Stimulated activated naive CD4-positive, alpha-beta T cell treated with Interleukin-2 at 50 U/mL for 16 hours (primary cell): Measurements from ENCODE around the gene IGSF3.

Source experiments
- DNase-seq: peaks from one replicate; lab custom pipeline; 2025; lab: John Stamatoyannopoulos, UW

Gene IGSF3

DNA sequence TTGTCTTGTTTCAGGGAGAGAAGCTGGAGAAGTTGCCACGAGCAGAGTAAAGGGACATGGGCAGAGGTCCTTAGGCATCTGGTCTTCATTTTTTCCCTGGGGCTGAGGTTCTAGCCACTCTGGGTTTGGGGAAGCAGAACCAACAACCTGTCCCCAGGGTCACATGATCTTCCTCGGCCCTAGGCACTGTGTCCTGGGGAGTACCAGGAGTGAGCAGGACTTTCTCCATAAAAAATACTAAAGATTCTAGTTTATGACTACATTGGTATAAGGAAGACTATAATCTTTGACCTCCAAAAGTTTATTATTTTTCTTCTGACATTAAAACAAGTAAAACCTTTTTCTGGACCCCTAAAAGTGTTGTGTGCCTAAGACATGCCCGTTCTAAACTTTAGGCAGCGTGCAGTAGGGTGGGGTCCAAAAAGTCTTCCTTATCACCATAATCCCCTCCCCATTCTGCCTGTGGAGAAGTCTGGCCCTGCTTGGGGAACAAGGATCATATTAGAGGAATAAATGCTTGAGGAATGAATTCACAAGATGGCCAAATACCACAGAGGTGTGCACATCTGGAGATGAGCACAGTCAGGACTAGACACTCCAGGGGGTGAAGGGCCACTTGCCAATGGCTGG lies 19.3 kb upstream of the IGSF3 start:
- DNase-seq = no peak

DNA sequence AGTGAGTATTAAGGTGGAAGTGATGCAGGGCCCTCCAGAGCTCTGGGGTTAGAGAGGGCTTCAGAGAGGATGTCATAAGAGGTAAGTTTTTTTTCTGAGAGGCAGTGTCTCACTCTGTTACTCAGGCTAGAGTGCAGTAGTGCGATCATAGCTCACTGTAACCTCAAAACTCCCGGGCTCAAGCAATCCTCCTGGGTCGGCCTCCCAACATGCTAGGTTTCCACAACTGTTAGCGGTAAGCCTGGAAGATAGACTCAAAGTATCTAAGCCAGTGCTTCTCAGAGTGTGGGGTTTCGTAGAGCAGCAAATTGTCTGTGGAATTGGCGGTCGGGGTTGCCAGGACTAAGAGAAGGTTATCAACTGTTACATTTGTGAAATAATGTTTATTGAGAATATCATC lies 18.6 kb upstream of the IGSF3 start:
- no peak for DNase-seq

DNA sequence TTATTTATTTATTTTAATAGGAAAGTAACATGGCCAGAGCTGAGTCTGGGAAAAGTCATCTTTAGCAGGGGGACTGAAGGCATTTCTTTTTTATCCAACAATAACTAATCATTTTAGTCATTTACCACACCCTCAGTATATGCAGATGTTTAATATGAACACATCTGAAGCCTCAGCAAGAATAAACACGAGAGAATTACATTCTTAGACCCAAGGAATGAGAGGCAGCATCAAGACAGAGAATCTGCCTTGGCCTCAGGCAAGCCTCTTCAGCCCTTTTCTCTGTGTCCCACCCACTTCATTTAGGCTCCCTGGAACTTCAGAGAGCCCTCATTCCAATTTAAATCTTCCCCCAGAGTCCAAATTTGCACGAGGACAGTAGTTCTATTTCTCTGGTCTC lies 17.0 kb upstream of the IGSF3 start:
- no peak for DNase-seq

DNA sequence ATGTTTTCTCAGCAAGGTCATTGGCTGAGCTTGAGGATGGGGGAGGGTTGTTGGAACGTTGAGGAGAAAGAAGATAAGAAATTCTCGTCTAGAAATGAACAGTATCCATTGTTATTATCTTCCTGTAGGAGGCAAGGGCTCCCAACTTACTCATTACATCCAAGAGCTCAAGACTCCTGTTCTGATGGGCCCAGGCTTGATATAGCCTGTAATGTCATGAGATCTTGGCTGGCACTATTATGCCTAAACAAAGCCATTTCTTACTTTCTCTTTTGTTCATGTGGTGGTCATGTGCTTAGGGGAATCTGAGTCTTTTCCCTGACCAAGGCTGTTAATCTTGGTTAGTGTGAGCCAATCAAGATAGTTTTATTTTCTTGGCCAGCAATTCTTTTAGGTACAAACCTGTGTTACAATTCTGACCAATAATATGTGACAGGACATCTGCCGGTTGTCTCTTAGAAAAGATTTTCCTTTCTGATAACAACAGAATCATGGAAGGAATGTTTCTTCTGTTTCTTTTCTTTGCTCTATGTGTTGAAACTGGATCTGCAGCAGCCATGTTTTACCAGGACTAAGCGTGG lies 15.2 kb upstream of the IGSF3 start:
- DNase-seq = no peak

DNA sequence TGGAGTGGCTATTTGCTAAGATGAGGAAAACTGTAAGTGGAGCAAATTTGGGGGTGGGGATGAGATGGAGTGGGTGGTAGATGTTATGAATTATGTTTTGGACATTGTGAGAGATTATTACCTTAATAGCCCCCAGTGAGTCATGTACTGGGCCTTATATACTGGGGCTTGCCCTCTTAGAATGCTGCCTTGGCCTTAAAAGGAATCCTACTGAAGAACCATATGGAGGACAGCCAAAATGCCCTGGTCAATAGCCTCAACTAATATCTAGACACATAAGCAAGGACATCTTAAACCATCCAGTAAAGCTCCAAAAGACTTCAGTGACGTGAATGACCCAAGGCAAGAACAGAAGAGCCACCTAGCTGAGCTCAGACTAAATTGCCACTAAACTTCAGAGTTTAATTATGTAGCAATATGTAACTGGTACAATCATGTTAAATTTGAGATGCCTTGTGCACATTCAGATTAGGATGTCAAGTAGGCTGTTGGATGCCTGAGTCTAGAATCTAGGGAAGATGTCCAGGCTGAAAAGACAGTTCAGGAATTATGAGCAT lies 13.9 kb upstream of the IGSF3 start:
- no peak for DNase-seq

DNA sequence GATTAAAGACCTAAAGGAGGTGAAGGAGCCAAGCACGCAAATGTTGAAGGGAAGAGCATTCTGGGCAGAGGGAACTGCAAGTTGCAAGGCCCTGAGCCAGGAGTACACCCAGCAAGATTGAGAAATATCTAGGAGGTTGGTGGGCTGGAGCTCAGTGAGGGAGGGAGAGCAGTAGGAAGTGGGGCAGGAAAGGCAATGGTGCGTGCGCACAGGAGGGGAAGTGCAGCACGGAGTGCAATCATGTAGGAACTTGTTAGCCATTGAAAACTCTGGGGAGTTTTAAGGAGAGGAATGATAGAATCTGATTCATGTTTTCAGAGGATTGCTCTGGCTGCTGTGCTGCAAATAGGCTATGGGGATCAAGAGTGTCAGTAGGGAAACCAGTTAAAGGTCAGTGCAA lies 13.2 kb upstream of the IGSF3 start:
- DNase-seq = no peak

DNA sequence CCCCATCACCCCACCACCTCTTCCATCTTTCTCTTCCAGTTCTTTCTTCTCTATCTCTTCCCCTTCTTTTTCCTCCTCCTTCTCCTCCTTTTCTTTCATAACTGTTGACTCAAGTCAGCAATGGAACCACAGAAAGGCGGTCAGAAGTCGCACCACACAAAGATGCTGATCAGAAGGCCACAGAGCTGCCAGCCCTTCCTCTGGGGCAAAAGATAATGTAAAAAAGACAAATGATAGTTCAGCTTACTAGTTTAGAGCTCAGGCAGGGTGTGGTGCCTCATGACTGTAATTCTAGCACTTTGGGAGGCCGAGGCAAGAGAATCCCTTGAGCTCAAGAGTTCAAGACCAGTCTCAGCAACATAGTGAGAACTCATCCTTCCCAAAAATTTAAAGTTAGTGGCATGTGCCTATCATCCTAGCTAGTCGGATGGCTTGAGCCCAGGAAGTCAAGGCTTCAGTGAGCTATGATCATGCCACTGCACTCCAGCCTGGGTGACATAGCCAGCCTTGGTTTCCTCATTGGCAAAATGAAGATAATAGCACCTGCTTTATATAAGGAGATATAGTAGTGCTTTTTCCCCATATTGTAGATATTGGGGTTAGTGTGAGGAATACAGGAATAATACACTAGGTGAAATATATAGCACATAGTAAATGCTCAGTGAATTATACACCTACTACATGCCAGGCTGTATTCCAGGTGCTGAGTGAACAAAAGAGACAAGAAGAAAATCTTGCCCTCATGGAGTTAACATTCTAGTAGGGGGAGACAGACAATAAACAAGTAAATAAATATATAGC lies 12.5 kb upstream of the IGSF3 start:
- DNase-seq = no peak

DNA sequence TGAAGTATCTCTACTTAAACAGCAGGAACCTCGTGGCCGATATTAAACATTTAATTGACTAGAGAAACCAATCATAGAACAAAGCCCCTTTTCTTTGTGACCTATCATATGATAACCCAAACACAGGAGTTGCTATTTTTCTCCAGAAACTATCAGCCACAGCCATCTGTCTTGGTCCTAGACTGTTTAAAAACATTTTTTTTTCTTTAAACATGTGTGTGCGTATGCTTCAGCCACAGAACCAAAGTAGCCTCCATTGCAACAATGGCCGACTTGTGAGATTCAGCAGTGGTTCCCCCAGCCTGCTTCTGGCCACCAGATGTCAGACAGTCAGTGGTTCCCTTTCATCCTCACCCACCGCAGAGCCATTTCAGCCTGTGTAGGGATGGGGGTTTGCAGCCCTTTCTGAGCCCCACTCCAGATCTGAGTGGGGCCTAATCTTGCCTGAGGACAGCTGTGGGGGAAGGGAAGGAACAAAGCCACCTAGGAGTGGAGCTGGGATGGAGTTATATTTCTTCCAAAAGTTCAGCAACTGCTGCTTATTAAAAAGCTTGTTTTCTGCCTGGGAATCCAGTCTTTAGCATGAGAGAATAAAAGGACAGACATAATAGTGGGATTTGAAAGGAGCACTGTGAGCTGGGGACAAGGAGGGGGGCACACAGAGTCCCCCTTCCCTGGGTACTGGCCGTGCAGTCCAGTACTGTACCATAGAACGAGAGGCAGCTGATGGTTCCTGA lies 11.7 kb upstream of the IGSF3 start:
- DNase-seq = no peak

DNA sequence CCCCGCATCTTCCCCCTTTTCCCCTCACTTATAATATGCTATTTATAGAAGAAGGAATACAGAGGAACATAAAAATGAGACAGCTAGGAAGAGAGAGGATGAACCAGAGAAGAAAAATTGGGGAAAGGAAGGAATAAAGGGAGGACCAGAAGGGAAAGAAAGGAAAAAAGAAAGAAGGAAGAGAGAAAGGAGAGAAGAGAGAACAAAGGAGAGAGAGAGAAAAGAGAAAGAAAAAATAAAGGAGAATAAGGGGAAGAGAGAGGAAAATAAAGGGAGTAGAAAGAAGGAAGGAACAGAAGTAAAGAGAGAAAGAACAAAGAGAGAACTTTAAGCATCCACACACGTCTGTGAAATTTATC lies 11.2 kb upstream of the IGSF3 start:
- no peak for DNase-seq

DNA sequence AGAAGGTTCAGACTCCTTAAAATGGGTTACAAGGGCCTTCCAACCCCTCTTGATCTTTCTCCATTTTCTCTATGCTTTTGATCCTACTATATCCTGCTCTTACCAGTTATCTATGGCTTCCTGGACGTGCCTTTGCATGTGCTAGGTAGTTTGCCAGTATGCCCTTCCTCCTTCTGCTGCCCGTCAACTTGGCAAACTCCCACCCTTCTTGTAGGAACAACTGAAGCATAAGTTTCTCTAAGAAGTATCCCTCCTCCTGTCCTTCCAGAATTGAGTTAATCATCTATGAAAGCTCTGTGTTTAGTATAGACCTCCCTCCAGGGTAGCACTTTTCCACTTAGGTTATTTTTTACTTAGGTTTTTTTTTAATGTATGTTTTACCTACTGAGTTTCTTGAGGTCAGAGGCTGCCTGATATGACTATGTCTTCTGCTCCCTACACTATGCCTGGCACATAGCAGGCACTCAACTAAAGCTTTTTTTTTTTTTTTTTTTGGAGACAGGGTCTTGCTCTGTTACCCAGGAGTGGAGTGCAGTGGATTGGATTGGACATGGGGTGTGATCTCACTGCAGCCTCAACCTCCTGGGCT lies 10.0 kb upstream of the IGSF3 start:
- DNase-seq = no peak

DNA sequence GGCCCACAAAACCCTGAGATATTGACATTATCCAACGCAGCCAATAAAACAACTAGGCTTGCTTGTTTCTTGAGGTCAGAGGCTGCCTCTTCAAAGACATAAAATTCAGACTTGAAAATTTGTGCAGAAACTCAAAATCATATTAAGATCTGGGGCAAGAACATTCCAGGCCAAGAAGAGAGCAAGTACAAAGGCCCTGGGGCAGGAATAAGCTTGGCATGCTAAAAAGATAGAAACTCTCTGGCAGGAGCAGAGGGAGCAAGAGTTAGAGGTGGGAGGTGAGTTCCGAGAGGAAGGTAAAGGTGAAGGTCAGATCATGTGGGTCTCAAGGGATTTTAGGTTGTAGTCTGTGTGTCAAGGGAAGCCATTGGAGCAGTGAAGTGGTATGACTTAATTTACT lies 8.8 kb upstream of the IGSF3 start:
- DNase-seq = no peak

DNA sequence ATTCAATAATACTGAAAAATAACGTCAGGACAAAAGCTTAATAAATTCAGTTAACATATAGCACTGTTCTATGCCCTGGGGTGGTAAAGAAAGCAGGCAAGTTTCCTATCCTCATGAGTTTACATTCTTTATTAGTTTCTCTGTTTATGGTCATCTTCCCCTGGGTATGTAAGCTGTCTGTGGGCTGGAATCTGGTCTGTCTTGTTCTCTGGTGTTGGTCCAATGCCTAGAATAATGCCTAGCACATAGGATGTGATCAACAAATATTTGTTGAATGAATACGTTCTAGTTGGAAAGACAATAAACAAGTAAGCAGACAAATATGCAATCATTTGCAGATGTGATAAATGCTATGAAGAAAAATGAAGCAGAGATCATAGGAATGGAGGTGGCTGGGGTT lies 7.2 kb upstream of the IGSF3 start:
- DNase-seq = no peak

DNA sequence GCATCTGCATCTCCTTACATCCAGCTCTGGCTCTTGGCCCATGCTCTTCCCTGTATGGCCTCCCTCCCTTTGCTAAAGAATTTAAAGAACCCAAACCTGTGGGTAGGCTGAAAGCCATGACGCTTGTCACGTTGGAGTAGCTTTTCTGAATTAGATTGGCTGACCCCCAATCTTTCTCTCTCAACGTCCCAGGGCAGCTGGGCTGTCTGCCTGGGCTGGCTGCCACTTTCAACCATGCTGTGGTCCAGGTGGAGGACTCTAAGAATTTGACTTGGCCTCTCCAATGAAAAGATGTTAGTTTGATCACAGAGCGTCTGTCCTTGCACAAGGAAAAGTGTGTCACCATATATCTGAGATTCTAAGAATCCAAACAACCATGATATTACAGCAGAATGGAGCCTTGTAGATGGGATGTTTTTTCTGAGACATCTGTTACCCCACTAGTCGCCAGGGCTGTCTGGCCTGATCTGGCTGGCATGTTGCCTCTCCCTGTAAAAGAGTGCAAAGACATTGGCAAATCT lies 6.5 kb upstream of the IGSF3 start:
- DNase-seq = no peak

DNA sequence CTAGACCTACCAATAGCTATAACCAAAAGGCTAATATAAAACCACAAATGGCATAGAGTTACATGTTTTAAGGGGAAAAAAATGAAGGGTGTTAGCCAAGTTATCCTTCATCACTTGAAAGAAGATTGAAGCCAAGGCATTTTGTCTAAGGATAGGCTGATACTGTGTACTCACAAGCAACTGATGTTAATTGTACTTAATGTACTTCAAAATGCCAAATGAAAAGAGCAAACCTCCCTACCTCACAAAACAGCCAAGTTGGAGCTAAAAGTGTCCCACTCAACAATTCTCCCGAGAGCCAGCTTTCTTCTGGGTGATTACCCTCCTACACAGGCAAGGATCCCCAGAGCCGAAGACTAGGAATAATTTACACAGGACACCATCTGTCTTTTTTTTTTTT lies 4.4 kb upstream of the IGSF3 start:
- no peak for DNase-seq

DNA sequence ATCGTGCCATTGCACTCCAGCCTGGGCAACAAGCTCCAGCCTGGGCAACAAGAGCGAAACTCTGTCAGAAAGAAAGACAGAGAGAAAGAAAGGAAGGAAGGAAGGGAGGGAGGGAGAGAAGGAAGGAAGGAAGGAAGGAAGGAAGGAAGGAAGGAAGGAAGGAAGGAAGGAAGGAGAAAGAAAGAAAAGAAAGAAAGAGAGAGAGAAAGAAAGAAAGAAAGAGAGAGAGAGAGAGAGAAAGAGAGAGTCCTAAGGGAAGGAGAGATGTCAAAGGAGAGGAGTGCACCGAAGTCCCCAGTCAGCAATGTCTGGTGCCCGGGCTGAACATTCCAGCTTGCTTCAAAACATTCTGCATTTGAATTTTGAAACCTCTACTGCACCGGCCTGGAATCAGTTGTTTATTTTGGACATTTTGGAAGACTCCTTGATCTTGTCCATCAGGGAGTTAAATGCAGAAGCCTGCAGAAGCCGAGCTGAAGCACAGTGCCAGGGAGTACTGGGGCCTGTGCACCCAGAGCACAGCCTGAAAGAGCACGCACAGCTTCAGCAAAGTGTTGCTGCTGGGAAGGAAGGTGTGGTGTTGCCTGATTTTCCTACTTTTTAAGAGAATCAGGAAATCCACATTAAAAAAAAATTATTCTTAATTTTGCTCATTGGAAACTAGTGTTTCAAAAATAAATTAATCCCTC lies 3.7 kb upstream of the IGSF3 start:
- no peak for DNase-seq

DNA sequence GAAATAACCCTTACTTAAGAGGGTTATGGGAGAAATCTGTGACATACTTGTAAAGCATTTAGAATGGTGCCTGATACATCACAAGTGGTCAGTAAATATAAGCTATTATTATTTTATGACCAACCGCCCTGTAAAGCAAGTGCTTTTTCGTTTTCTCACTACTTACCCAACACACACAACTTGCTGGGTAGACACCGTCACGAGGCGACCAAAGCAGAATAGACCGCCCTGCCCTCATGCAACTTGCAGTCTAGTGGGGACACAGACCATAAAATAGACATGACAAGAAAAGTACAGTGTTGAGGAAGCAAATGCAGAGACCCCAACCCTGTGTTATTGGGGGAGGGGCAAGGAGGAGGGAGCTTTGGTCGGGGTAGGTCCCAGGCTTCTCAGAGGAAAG lies 744 bp upstream of the IGSF3 start:
- no peak for DNase-seq

DNA sequence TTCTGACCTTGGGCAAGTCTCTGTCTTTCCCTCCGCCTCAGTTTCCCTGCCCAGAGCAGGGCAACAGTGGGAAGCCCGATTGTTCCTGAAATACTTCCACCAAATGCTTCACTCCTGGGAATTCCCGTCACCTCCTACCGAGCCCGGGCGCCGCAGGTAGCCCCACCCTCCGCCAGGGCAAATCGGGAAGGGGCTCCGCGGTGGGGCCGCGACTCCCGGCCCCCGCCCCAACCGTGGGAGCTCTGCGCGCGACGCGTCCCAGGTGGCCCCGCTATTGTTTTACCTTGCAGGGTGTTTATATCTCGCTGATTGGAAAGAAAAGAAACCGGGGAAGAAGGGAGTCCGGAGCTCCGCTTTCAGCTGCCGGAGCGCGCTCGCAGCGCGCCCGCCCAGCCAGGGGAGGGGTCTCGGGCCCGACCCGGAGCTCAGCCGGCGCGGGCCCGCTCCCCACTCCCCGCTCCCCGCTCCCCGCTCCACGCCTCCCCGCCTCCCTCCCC lies 407 bp downstream of the IGSF3 start:
- DNase-seq = no peak

DNA sequence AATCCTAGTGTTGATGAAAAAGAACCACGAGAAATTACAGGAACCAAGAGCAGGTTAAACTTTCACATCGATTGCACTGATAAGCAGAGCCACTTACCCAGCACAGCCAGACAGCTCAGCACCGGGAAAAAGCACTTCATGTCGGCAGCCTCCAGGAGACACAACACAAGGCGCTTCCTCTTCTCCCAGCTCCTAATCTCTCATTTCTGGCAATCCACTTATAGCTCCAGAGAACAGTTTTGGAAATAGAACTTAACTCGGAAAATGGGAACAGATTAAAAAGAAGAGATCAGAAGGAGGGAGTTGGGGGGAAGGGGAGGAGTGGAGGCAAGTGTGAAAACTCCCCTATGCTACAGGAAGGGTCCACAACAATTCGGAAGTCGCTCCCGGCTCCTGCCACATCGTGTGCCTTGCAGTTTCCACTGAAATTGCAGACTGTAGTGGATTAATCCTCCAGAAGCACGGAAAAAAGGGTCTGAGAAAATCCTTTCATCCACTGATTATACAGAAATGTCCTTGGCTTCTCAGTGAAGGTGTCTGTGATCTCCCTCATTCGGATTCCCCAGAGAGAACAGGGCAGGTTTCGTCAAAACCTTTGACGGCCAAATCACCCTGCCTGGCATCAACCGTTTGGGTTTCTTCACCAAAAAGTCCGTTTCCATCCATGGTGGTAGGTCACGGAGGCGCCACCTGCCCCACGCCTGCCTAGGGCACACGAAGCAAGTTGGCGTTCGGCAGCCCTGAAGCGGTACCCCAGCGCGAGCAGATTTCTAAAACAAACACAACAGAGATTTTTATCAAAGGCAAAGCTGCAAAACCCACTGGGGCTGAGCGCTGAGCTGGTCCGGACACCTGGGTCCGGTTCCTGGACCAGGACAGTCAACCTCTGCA lies 1.1 kb downstream of the IGSF3 start:
- DNase-seq = no peak

DNA sequence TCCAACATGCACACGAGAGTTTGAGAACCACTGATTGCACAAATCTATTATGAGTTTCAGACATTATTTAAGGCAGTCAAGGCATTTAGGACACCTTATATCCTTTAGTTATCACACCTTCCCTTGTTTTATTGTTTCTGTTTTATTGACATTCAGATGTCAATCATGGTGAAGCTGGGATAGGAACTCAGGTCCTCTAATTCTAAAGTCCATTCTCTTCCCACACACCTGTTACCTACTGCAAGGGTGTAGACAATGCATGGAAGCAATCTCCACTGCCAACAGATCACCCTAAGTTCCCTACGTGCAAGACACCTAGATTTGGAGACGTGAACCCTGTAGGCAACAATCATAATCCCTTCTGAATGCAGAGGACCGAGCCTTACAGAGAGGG lies 2.6 kb downstream of the IGSF3 start:
- DNase-seq = no peak

DNA sequence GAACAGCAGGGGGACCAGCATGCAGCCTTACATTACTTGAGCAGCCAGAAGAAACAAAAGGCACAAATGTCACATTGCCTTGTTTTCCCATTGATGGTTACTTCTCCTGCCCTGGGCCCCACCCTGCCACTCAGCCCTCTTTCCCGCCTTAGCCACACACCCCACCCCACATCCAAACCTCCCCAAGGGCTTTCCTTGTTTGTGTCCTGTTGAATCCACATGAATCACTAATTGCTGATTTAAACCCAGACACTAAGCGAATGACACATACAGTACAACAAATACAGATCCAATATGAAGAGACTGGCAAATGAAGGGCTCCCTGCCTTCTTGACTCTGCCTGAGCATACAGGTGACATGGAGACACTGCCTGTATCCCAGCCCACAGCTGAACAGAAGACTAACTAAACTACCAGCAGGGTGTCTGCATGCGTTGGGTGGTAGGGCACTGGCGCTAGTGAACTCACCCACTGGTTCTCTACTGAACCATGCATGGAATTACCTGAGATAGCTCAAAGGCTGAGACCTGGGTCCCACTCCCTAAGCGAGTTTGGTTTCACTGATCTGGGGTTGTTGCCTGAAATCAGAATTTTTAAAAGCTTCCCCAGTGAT lies 3.1 kb downstream of the IGSF3 start:
- DNase-seq = no peak
